ENCODE data around the gene EEF2KMT.
A peak's percentile ranks its signal among the peaks of the same experiment; 100 is the strongest.
"Not testable (repeated sequence)": the region's sequence is repeated elsewhere in the genome, so short reads cannot be mapped to it uniquely, and the experiment has no call there.

Gene EEF2KMT

DNA sequence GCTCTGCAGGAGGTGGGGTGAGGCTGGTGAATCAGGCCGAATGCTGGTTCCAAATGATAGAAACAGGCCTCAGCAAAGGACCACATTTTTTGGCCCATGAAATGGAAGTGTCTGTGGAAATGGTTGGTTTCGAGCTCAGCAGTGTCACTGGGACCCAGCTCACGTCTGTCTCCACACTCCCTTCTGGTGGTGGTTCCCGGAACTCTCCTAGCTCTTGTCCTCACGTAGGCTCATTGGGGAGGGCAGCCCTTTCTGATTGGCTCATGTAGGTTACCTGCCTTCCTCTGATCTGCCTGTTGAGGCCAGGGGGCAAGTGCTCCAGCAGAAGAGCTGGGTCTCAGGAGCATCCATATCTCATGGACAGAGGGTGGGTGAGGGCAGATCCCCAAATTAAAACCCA is 22.0 kb downstream of the EEF2KMT start:
- H3K4me1 ChIP-seq = no peaks in the 10 kb centered on the region
- H3K36me3 ChIP-seq = peaks cover 28% of the 10 kb centered on the region
- H3K27me3 ChIP-seq = no peaks in the 10 kb centered on the region
- H3K9me3 ChIP-seq = no peaks in the 10 kb centered on the region
- no peak for DNase-seq
- TF ChIP-seq, protein P1, sequence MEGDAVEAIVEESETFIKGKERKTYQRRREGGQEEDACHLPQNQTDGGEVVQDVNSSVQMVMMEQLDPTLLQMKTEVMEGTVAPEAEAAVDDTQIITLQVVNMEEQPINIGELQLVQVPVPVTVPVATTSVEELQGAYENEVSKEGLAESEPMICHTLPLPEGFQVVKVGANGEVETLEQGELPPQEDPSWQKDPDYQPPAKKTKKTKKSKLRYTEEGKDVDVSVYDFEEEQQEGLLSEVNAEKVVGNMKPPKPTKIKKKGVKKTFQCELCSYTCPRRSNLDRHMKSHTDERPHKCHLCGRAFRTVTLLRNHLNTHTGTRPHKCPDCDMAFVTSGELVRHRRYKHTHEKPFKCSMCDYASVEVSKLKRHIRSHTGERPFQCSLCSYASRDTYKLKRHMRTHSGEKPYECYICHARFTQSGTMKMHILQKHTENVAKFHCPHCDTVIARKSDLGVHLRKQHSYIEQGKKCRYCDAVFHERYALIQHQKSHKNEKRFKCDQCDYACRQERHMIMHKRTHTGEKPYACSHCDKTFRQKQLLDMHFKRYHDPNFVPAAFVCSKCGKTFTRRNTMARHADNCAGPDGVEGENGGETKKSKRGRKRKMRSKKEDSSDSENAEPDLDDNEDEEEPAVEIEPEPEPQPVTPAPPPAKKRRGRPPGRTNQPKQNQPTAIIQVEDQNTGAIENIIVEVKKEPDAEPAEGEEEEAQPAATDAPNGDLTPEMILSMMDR (IDR thresholded peaks at IDR 0.05; ENCODE audit: low read depth, low read length) = 0 out of 2 replicates have a peak, but pooled peaks have one; percentile 5
- H3K4me3 ChIP-seq (ENCODE audit: low read depth, low read length) = no peak overlapping the region

DNA sequence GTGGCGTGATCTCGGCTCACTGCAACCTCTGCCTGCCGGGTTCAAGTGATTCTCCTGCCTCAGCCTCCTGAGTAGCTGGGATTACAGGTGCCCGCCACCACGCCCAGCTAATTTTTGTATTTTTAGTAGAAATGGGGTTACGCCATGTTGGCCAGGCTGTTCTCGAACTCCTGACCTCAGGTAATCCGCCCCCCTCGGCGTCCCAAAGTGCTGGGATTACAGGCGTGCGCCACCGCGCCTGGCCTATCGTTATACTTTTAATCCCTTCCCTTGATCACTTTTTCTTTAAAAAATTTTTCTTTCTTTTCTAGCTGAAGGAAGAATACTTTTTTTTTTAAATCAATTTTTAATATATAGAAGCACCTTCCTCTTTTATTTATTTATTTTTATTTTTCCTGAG is 23.8 kb downstream of the EEF2KMT start:
- not testable (repeated sequence) for H3K27me3 ChIP-seq; H3K9me3 ChIP-seq; DNase-seq; H3K4me3 ChIP-seq (ENCODE audit: low read depth, low read length); H3K4me1 ChIP-seq
- peaks cover 28% of the 10 kb centered on the region for H3K36me3 ChIP-seq

DNA sequence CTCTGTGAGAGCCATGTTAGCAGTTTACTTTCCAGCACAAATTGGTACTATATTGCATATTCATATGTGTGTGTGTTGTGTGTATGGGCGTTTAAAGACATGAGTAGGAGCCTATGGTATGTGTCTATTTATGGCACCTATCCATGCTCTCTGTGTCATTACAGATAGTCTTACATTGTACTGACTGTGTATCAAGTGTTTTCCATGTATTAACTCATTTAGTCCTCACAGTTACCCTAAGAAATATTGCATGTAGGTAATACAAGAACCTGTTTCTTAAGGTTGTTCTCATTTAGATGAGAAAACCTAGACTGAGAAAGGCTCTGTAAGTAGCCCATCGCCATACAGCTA is 24.3 kb downstream of the EEF2KMT start:
- DNase-seq = no peak
- Histone ChIP-seq H3K36me3 (peaks cover 28% of the 10 kb centered on the region), H3K4me3 (ENCODE audit: low read depth, low read length) (no peak overlapping the region), H3K9me3 (no peaks in the 10 kb centered on the region), H3K27me3 (no peaks in the 10 kb centered on the region), H3K4me1 (no peaks in the 10 kb centered on the region)
- TF ChIP-seq, protein P1 (IDR thresholded peaks at IDR 0.05; ENCODE audit: low read depth, low read length) = no peak

DNA sequence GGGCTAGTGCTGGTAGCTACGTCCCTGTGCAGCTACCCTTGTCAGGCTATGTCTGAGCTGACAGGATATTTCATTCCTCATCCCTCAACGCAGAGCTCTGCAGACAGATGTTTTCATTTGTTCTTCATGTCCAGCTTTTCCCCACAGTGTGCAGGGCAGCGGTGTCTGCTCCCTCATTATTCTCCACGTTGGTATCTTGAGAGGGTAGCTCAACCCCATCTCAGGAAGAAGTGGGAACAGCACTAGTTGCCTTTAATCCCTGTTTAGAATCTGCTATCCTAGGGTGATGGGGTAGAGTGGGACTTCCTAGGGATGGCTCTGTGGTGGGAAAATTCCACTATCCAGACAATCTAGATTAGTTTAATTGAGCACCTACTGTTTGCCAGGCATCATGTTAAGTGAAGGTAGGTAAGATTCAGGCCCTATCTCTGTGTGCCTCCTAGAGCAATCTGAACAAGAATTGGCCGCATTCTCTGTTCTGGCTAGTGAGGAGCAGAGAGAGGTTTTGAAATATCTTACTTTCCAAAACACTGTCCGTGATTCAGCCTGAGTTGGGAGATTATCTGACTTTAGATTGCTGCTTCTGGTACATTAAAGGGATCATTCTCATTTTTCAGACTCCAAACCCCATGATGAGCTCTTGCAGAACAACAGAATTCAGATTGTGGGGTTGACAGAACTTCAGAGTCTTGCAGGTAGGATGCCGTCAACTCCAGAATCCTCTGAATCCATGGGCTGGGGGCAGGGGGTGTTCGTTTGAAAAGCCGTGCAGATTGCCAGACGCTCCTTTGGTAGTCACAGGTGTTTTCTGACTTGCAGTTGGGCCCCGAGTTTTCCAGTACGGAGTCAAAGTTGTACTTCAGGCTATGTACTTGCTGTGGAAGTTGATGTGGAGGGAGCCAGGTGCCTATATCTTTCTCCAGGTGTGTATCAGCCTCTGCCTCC is 25.0 kb downstream of the EEF2KMT start:
- DNase-seq = no peak
- Histone ChIP-seq H3K27me3 (peaks cover under 1% of the 10 kb centered on the region; the same call in 1 of the 2 replicates), H3K4me3 (ENCODE audit: low read depth, low read length) (peak overlapping the region; percentile 81), H3K36me3 (peaks cover 26% of the 10 kb centered on the region), H3K9me3 (no peaks in the 10 kb centered on the region), H3K4me1 (no peaks in the 10 kb centered on the region)
- TF ChIP-seq, protein P1 (IDR thresholded peaks at IDR 0.05; ENCODE audit: low read depth, low read length) = no peak

DNA sequence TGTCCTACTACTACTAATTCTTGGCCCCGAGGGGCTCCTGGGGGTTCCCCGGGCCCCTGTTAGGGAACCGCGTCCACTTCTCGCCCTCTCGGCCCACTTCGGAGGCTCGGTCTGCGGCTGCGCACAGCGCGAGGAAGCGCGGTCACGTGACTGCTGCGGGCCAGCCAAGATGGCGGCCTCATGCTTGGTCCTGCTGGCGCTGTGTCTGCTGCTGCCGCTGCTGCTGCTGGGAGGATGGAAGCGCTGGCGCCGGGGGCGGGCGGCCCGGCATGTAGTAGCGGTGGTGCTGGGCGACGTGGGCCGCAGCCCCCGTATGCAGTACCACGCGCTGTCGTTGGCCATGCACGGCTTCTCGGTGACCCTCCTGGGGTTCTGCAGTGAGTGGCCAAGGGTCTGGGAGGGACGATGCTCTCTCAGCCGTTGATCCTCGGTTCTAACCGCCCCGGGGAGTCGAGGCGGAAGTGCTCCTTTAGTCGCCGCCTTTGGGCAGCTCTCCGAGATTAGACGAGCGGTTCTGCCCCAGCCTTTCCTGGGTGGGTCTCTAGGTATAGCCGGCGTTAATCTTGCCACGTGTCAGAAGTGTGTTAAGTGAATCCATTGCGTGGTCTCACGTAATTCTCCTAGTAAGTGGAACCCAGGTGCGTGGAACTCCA is 25.8 kb downstream of the EEF2KMT start, which contains the start of gene ALG1:
Gene ALG1, plus strand, starts transcription at position 163 of the 653 bp plus-strand sequence. Its CDS starts 7 bp downstream, at position 170.
- Histone ChIP-seq H3K4me3 (ENCODE audit: low read depth, low read length) (peak within 1 kb of the TSS; percentile 81), H3K9me3 (no peaks in the 10 kb centered on the region), H3K27me3 (peaks cover 8% of the 10 kb centered on the region; the same call in 1 of the 2 replicates), H3K36me3 (peaks cover 20% of the 10 kb centered on the region; the same call in 1 of the 2 replicates), H3K4me1 (no peaks in the 10 kb centered on the region)
- DNase-seq = peak; percentile 91
- TF ChIP-seq, protein P1 (IDR thresholded peaks at IDR 0.05; ENCODE audit: low read depth, low read length) = no peak

DNA sequence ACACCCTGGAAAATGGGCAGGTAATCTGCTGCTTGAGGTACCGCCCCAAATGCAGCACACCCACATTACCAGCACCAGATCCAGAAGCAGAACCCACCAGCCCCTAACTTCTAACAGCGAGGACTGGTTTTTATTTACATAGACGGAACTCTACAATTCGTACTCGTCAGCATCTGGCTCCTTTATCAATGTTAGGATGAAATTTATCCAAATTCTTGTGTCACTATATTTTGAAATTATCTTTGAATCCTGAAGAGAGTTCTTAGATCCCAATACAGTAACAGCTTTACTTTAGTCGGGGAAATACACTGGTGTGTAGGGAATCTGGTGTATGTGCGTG is 26.3 kb downstream of the EEF2KMT start:
- Histone ChIP-seq H3K27me3 (peaks cover 13% of the 10 kb centered on the region), H3K36me3 (peaks cover 19% of the 10 kb centered on the region; the same call in 1 of the 2 replicates), H3K4me1 (no peaks in the 10 kb centered on the region), H3K9me3 (no peaks in the 10 kb centered on the region), H3K4me3 (ENCODE audit: low read depth, low read length) (peak overlapping the region; percentile 81)
- DNase-seq = no peak
- TF ChIP-seq, protein P1 (IDR thresholded peaks at IDR 0.05; ENCODE audit: low read depth, low read length) = no peak

All from BE2C (cell line).